GM23338 (cell line): ENCODE data around the gene CACNA1H.

Experiments
- CTCF ChIP-seq, 2 experiments: fragments of 200-600 bp in 1 of 2; sonication (generic) in 1 of 2; conservative IDR thresholded peaks; 2 replicates each; pipeline versions ENCODE4 v1.5.1 to v1.6.1; 2016 to 2017; ENCODE audit warnings: antibody characterized with exemption in 2 of 2, low read depth in 2 of 2, mild to moderate bottlenecking in 2 of 2, moderate library complexity in 1 of 2
- EZH2 ChIP-seq: fragments of 200-600 bp; sonication (generic); IDR thresholded peaks from one replicate; pipeline ENCODE4 v1.8.0; 2017; ENCODE audit warnings: antibody characterized with exemption, mild to moderate bottlenecking, low read depth; ENCODE audit not compliant: unreplicated experiment
- EZH2phosphoT487 ChIP-seq: fragments of 200-600 bp; sonication (generic); IDR thresholded peaks from one replicate; pipeline ENCODE4 v1.8.1; 2018; ENCODE audit warnings: antibody characterized with exemption; ENCODE audit not compliant: unreplicated experiment
- POLR2AphosphoS5 ChIP-seq: IDR thresholded peaks from 2 replicates; pipeline ENCODE4 v1.6.1; 2016; ENCODE audit warnings: antibody characterized with exemption, low read depth
- ZNF114 ChIP-seq: fragments of 250-450 bp; sonication (Bioruptor Pico); IDR thresholded peaks from 2 replicates; pipeline ENCODE4 v1.5.0; 2020; ENCODE audit warnings: mild to moderate bottlenecking, moderate library complexity
- ZNF331 ChIP-seq: fragments of 250-450 bp; sonication (Bioruptor Pico); IDR thresholded peaks from 2 replicates; pipeline ENCODE4 v1.5.0; 2020; ENCODE audit warnings: low read depth, mild to moderate bottlenecking, moderate library complexity

GRCh38 chr16:1163567-1164055 is 10.7 kb downstream of the CACNA1H start:
- TF ChIP-seq CTCF (conservative IDR thresholded peaks at IDR 0.05; ENCODE audit: low read depth in 2 of 2) (no peak), POLR2AphosphoS5 (no peak), EZH2phosphoT487 (no peak), ZNF114 (CRISPR knock-in tag) (no peak), EZH2 (no peak), ZNF331 (CRISPR knock-in tag) (no peak)
